ENCODE measurements around the gene ZDHHC16.

ZDHHC16 gene

DNA sequence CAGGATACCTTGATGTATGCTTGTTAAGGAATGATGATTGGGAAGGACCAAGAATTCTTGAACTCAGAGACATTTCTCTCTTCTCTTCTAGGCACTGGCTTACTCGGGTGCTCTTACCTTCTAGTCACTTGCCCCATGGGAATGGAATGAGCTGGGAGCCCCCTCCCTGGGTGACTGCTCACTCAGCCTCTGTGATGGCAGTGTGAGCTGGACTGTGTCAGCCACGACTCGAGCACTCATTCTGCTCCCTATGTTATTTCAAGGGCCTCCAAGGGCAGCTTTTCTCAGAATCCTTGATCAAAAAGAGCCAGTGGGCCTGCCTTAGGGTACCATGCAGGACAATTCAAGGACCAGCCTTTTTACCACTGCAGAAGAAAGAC is 10.7 kb downstream of the ZDHHC16 start:
- TF ChIP-seq, protein P1, sequence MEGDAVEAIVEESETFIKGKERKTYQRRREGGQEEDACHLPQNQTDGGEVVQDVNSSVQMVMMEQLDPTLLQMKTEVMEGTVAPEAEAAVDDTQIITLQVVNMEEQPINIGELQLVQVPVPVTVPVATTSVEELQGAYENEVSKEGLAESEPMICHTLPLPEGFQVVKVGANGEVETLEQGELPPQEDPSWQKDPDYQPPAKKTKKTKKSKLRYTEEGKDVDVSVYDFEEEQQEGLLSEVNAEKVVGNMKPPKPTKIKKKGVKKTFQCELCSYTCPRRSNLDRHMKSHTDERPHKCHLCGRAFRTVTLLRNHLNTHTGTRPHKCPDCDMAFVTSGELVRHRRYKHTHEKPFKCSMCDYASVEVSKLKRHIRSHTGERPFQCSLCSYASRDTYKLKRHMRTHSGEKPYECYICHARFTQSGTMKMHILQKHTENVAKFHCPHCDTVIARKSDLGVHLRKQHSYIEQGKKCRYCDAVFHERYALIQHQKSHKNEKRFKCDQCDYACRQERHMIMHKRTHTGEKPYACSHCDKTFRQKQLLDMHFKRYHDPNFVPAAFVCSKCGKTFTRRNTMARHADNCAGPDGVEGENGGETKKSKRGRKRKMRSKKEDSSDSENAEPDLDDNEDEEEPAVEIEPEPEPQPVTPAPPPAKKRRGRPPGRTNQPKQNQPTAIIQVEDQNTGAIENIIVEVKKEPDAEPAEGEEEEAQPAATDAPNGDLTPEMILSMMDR (conservative IDR thresholded peaks at IDR 0.05): no peak
- no peak overlapping the region for H3K27ac ChIP-seq

DNA sequence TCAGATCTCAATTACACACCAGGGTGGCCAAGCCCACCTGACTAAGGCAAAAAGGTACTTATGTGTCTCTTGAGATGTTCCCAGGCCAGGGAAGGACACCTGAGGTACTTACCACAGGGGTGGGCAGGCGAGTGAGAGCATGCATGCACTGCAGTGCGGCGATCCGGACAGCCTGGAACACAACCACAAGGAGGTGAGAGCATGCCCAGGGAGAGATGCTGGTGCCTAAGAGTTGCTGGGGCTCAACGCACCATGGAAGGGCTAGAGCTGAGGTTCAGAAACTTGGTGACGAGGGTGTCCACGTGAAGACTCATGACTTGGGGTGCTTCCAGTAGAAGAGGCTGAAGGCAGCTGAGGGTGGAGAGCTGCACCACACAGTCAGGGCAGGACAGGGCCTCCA is 13.1 kb downstream of the ZDHHC16 start:
- H3K27ac ChIP-seq: no peak overlapping the region
- TF ChIP-seq, protein P1 (conservative IDR thresholded peaks at IDR 0.05): no peak

DNA sequence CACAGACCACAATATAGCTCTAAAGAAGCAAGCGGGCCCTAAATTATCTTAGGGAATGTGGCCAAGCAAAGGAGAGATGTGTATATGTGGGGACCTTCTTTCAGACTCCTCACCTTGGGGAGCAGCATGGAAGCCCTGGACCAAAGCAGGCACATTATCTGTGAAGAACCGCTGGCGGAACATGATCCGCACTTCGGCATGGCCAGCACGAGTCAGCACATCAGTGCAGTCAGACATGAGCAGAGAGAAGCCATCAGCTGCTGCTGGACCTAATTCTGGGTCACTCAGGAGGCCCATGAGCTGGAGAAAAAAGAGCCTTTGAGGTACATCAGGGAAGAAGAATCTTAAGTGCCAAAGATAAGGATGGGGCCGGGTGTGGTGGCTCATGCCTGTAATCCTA is 14.0 kb downstream of the ZDHHC16 start:
- TF ChIP-seq, protein P1 (conservative IDR thresholded peaks at IDR 0.05): no peak
- no peak overlapping the region for H3K27ac ChIP-seq

DNA sequence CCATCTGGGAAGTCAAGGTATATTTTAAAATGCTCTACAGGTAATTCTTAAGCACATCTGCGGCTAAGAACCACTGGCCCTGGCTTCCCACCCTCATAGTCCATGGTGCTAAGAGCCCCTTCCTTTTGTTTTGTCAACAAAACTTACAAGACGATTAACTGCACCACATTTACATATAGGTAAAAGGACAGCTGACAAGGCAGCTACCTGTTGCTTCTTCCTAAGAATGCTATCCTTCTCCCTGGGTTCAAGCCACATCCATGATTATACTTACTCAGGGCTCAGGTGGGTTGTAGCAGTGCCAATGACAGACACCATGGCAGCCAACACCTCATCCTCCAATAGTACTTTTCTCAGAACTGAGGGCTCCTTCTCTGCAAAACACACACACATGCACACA is 16.3 kb downstream of the ZDHHC16 start:
- H3K27ac ChIP-seq: no peak overlapping the region
- TF ChIP-seq, protein P1 (conservative IDR thresholded peaks at IDR 0.05): no peak

DNA sequence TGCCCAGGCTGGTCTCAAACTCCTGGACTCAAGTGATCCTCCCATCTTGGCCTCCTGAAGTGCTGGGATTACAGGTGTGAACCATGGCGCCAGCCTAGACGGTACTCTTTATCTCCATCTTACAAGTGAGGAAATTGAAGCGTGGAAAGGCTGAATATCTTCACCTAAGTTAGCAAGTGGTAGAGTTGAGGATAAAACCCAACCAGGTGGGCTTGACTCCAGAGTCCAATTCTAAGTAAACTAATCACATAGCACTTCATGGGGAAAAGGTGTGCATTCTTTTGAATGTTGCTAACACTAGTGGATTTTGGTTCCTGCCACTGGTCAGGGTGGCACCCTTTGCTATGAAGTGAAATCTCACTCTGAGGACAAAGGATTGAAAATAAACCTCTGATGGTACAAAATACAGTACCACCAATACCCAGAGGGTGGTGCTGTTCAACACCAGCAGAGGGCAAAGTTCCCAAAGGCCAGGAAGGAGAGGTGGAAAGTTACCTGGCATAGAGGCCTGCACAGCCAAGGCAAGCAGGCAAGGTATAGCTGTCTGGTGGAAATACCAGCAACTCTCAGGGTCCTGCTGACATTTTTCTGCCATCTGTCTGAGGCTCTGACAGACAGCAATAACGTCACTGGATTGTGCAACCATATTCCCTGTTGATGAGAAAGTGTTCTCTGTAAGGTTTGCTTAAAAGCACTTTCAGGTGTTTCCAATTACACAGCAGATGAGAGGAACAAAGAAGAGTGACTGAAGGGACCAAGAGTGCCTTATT is 17.6 kb downstream of the ZDHHC16 start:
- peak overlapping the region; percentile 20; the same call in 1 of the 2 replicates for H3K27ac ChIP-seq
- TF ChIP-seq, protein P1 (conservative IDR thresholded peaks at IDR 0.05): peak; percentile 88

DNA sequence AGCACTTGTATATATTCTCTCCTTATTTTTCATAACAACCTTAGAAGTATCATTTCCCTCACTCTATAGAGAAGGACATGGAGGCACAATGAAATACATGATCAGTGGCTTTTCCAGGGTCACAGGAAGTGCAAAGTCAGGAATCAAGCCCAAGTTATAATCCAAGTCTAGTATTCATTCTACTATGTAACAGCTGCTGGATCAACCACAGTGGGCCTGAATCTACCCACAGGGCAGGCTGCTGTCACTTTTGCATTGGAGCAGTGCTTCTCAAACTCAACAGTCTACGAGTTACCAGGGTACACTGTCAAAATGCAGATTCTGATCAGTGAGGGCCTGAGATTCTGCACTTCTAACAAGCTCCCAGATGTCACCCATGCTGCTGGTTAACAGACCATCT is 18.3 kb downstream of the ZDHHC16 start:
- H3K27ac ChIP-seq: peak overlapping the region; percentile 20; the same call in 1 of the 2 replicates
- TF ChIP-seq, protein P1 (conservative IDR thresholded peaks at IDR 0.05): no peak

DNA sequence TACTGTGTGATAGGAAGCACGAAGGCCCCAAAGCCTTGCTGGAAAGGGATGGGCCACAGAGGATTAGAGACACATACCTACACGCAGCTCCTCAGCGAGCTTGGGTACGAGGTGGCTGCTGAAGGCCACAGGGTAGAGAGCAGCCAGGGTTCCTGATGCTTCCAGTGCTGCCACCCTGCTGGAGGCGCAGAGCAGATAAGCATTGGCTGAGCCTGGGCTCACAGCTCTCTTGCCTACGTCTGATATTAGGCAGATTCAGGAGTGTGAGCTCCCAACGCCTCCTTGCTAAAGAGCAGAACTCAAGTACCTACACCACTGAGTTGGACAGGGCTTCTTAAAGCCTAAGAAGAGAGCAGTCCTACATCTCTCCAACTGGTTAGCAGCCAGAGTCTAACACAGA is 20.0 kb downstream of the ZDHHC16 start:
- no peak overlapping the region for H3K27ac ChIP-seq
- TF ChIP-seq, protein P1 (conservative IDR thresholded peaks at IDR 0.05): no peak
